ENCODE data around the gene PDHX. TPM values are rescaled to one million over a fixed set of nuclear protein-coding genes. Genes with fewer than 3 reads are reported as not detected.

PDHX gene
- total RNA-seq, 1 donor from 2014 or later, result 39.1 TPM

DNA sequence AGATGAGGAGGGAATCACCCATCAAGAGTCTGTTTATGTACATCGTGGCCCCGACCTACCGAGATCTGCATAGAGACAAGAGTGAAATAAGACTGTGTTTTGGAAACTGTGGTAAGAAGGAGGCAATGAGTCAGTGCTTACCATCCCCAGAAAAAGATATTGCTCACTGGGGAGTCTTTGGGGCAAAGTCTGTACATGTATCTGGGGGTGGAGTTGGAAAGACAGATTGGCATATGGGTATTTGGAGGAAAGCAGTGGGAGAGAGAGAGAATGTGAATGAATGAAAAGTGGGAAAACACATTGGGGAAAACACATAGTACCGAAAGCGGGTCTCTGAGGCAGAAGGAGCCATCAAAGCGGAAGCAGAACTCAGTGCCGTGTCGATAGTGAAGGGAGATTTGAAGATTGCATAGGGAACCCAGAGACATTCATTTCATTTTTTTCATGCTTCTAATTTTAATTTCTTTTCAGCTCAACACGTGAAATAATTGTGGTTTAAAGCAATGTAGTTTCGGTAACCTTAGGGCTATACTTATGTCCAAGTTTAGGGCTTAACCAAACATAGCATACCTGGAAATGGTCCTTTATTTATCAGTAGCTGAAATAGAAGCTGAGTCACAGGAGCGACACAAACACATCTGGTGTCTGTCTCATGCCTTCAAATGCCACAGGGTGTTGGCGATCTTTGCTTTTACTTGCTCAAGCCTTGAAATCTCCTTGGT is 124.0 kb downstream of the PDHX start:
- intact Hi-C loops (cut with DNase I), result no loop called here
- TF ChIP-seq, protein P1, sequence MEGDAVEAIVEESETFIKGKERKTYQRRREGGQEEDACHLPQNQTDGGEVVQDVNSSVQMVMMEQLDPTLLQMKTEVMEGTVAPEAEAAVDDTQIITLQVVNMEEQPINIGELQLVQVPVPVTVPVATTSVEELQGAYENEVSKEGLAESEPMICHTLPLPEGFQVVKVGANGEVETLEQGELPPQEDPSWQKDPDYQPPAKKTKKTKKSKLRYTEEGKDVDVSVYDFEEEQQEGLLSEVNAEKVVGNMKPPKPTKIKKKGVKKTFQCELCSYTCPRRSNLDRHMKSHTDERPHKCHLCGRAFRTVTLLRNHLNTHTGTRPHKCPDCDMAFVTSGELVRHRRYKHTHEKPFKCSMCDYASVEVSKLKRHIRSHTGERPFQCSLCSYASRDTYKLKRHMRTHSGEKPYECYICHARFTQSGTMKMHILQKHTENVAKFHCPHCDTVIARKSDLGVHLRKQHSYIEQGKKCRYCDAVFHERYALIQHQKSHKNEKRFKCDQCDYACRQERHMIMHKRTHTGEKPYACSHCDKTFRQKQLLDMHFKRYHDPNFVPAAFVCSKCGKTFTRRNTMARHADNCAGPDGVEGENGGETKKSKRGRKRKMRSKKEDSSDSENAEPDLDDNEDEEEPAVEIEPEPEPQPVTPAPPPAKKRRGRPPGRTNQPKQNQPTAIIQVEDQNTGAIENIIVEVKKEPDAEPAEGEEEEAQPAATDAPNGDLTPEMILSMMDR (IDR thresholded peaks at IDR 0.05), result no peak
- Histone ChIP-seq H3K36me3 (no peaks in the 10 kb centered on the region), H3K4me3 (no peak overlapping the region), H3K9me3 (no peaks in the 10 kb centered on the region), H3K27ac (peak overlapping the region; percentile 58), H3K27me3 (ENCODE audit: low read depth) (no peaks in the 10 kb centered on the region), H3K4me1 (peaks cover 34% of the 10 kb centered on the region)
- DNase-seq, result no peak
- peak; percentile 50 to 70 for ATAC-seq

DNA sequence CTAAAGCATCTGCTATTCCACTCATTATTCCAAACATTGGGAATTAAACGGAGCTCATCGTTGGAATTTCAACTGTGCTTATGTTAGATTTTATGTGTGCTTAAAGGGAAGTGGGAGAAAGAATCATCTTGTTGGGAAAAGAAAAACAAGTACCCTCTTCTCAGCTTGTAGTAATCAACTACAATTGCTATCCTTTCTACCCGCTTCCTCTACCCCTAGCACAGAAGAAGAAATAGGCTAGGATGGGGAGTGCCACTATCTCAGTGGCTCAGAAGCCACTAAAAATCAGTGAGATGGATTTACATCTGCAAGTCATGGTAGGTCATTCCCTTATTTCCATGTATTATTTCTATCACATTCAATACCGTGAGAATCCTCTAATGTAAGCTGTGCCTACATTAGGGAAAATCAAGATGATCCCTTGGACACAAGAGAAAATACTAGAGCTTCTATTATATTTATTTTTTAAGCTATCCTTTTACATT is 124.7 kb downstream of the PDHX start:
- Histone ChIP-seq H3K4me1 (peaks cover 41% of the 10 kb centered on the region), H3K27ac (peak overlapping the region; percentile 58), H3K27me3 (ENCODE audit: low read depth) (no peaks in the 10 kb centered on the region), H3K36me3 (no peaks in the 10 kb centered on the region), H3K4me3 (no peak overlapping the region), H3K9me3 (no peaks in the 10 kb centered on the region)
- intact Hi-C loops (cut with DNase I), result no loop called here
- TF ChIP-seq, protein P1 (IDR thresholded peaks at IDR 0.05), result no peak
- DNase-seq, result no peak
- no peak for ATAC-seq

DNA sequence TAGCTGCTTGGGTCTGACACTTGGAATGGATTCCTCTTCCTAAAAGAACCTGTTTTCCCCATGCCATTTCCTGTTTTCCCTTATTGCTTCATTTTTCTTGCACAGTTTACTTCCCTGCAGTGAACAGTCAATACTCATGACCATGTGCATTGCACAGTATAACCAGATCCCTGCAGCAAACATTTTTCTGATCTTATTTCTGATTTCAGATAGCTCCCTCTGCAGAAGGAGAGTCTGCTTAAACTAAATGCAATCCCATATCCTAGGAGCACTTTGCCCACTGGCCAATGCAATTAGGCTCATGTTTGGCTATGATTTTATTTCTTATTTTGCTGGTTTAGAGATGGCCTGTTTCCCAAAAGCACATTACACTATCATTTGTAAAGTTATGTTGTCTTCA is 125.8 kb downstream of the PDHX start:
- no peak for DNase-seq
- H3K36me3 ChIP-seq, result no peaks in the 10 kb centered on the region
- H3K4me3 ChIP-seq, result no peak overlapping the region
- no peak overlapping the region for H3K27ac ChIP-seq
- intact Hi-C loops (cut with DNase I), result no loop called here
- TF ChIP-seq, protein P1 (IDR thresholded peaks at IDR 0.05), result no peak
- no peaks in the 10 kb centered on the region for H3K27me3 ChIP-seq (ENCODE audit: low read depth)
- H3K9me3 ChIP-seq, result no peaks in the 10 kb centered on the region
- peaks cover 52% of the 10 kb centered on the region for H3K4me1 ChIP-seq
- no peak for ATAC-seq

DNA sequence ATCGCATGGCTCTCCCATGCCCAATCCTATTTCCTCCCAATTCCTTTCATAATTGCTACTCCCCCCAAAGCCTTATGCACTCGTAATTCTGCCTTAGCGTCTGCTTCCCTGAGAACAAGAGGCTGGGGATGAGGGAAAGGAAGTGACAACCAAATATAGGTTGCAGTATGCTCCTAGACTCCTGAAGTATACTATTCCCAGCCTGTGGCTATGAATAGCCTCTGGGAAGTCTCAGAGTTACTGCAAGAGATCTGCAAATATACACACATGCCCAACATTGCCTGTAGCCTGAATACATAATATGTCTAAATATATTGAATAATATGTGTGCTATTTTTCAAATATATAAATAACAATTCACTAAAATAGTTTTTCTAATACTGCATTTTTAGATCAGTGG is 126.5 kb downstream of the PDHX start:
- Histone ChIP-seq H3K4me3 (no peak overlapping the region), H3K9me3 (no peaks in the 10 kb centered on the region), H3K27me3 (ENCODE audit: low read depth) (no peaks in the 10 kb centered on the region), H3K36me3 (no peaks in the 10 kb centered on the region), H3K27ac (no peak overlapping the region), H3K4me1 (peaks cover 54% of the 10 kb centered on the region)
- intact Hi-C loops (cut with DNase I), result no loop called here
- DNase-seq (no peak), ATAC-seq (no peak)
- TF ChIP-seq, protein P1 (IDR thresholded peaks at IDR 0.05), result no peak

DNA sequence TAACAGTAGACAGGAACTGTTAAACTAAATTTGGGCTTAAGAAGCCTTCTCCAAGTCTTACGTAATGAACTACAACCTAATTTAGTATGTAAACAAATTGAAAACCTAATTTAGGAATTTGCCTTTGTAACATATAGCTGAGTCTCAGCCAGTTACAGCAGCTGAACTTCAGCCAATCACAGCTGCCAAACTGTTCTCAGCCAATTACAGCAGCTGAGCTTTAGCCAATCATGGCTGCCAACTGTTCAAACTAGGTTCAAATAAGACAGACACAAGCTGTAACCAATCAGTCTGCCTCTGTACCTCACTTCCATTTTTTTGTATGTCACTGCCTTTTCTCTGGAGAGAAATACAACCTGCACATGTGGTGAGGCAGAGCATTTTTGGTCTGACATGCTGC is 127.5 kb downstream of the PDHX start:
- H3K4me1 ChIP-seq, result peaks cover 59% of the 10 kb centered on the region
- TF ChIP-seq, protein P1 (IDR thresholded peaks at IDR 0.05), result no peak
- intact Hi-C loops (cut with DNase I), result no loop called here
- H3K9me3 ChIP-seq, result no peaks in the 10 kb centered on the region
- no peak overlapping the region for H3K27ac ChIP-seq
- ATAC-seq (peak in 1 of 2 donors; percentile 40), DNase-seq (no peak)
- no peak overlapping the region for H3K4me3 ChIP-seq
- no peaks in the 10 kb centered on the region for H3K27me3 ChIP-seq (ENCODE audit: low read depth)
- H3K36me3 ChIP-seq, result no peaks in the 10 kb centered on the region

Measured in lower lobe of right lung (tissue), 2 donors.